Vagina (tissue), 2 donors: ENCODE results near the gene KCNQ2.
"Not testable (repeated sequence)": the region's sequence is repeated elsewhere in the genome, so short reads cannot be mapped to it uniquely, and the experiment has no call there.

Source experiments
- CTCF ChIP-seq, 3 experiments: fragments of 450-650 bp in 2 of 3; fragments of 200-600 bp in 1 of 3; sonication (generic) in 1 of 3; IDR thresholded peaks; one replicate each; pipeline ENCODE4 v1.5.1; 2017 to 2019; ENCODE audit warnings: antibody characterized with exemption in 3 of 3, mild to moderate bottlenecking in 2 of 3, moderate library complexity in 2 of 3
- POLR2A ChIP-seq, 2 donors: fragments of 450-650 bp; IDR thresholded peaks; one replicate each; pipeline ENCODE4 v1.6.1; 2017; ENCODE audit warnings: antibody characterized with exemption in 2 of 2, mild to moderate bottlenecking in 2 of 2, moderate library complexity in 2 of 2

DNA sequence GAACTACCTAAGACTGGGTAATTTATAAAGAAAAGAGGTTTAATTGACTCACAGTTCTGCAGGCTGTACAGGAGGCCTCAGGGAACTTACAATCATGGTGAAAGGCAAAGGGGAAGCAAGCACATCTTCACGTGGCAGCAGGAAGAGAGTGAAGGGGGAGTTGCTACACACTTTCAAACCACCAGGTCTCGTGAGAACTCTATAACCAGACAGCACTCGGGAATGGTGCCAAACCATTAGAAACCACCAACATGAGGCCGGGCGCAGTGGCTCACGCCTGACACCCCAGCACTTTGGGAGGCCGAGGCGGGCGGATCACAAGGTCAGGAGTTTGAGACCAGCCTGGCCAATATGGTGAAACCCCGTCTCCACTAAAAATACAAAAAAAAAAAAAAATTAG lies 42.1 kb upstream of the KCNQ2 start:
- not testable (repeated sequence) for TF ChIP-seq CTCF, POLR2A (IDR thresholded peaks at IDR 0.05)
